ENCODE data around the gene INMT. TPM values are rescaled to one million over a fixed set of nuclear protein-coding genes. Genes with fewer than 3 reads are reported as not detected.

The INMT gene
- total and polyA plus RNA-seq, 2 of the 8 experiments (the other 6 are each of a cell fraction or from before 2014, with no cell fraction given): 0.60 to 0.94 TPM

DNA sequence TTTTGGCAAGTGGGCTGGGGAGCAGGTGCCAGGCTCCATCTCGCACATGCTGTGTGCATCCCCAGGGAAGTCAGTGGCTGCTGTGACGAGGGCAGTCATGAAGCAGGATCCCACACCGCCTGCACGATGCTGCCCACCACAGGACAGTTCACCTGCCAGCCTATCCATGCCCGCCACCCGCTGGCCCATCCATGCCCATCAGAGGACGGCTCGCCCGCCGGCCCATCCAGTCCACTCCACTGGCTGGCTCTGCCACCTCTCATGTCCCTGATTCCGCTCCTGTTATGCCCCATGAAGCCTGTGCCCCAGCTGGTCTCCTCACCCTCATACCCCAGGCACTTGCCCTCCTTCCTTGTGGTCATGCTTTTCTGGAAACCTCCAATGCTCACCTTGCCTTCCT is 18.2 kb upstream of the INMT start (continued):
- no peak for TF ChIP-seq CHD7 (IDR thresholded peaks at IDR 0.05; ENCODE audit: insufficient replicate concordance, low read length)
